Mesothelial cell of epicardium (in vitro differentiated cells): ENCODE results near the gene CCN6. TPM values are rescaled to one million over a fixed set of nuclear protein-coding genes. Genes with fewer than 3 reads are reported as not detected.
A peak's percentile ranks its signal among the peaks of the same experiment; 100 is the strongest.

Source experiments
- DNase-seq, 2 experiments: peaks; one replicate each; pipeline ENCODE4 v3.0.0; 2021; ENCODE audit warnings: low spot score in 2 of 2; ENCODE audit not compliant: unreplicated experiment in 2 of 2
- H3K27ac Mint-ChIP-seq: 2 replicates; pipeline ENCODE4 v1.8.0; 2021; ENCODE audit warnings: mixed read lengths
- H3K27me3 Mint-ChIP-seq: 2 replicates; pipeline ENCODE4 v1.8.0; 2021; ENCODE audit warnings: low read depth, mixed read lengths
- H3K36me3 Mint-ChIP-seq: 2 replicates; pipeline ENCODE4 v1.8.0; 2021; ENCODE audit warnings: mixed read lengths
- H3K4me1 Mint-ChIP-seq: 2 replicates; pipeline ENCODE4 v1.8.0; 2021; ENCODE audit warnings: mixed read lengths
- H3K4me3 Mint-ChIP-seq: 2 replicates; pipeline ENCODE4 v1.8.0; 2021; ENCODE audit warnings: mild to moderate bottlenecking, moderate library complexity, mixed read lengths
- H3K9me3 Mint-ChIP-seq: 2 replicates; pipeline ENCODE4 v1.8.0; 2021; ENCODE audit warnings: mixed read lengths
- total RNA-seq: library from RNA; stranded (reverse); gene quantifications from 3 replicates; pipeline ENCODE4 v1.2.1, GENCODE V29; 2021
- TF ChIP-seq, protein P1 (sequence below): fragments of 200-600 bp; sonication (generic); IDR thresholded peaks from one replicate; pipeline ENCODE4 v1.5.0; 2021; ENCODE audit warnings: antibody characterized with exemption; ENCODE audit not compliant: unreplicated experiment

CCN6 gene
- total RNA-seq, 1 donor from 2014 or later = not detected

GRCh38 chr6:112081569-112081968 lies 27.7 kb downstream of the CCN6 start:
- no peaks in the 10 kb centered on the region for H3K36me3 Mint-ChIP-seq
- TF ChIP-seq, protein P1, sequence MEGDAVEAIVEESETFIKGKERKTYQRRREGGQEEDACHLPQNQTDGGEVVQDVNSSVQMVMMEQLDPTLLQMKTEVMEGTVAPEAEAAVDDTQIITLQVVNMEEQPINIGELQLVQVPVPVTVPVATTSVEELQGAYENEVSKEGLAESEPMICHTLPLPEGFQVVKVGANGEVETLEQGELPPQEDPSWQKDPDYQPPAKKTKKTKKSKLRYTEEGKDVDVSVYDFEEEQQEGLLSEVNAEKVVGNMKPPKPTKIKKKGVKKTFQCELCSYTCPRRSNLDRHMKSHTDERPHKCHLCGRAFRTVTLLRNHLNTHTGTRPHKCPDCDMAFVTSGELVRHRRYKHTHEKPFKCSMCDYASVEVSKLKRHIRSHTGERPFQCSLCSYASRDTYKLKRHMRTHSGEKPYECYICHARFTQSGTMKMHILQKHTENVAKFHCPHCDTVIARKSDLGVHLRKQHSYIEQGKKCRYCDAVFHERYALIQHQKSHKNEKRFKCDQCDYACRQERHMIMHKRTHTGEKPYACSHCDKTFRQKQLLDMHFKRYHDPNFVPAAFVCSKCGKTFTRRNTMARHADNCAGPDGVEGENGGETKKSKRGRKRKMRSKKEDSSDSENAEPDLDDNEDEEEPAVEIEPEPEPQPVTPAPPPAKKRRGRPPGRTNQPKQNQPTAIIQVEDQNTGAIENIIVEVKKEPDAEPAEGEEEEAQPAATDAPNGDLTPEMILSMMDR = no peak

DNA sequence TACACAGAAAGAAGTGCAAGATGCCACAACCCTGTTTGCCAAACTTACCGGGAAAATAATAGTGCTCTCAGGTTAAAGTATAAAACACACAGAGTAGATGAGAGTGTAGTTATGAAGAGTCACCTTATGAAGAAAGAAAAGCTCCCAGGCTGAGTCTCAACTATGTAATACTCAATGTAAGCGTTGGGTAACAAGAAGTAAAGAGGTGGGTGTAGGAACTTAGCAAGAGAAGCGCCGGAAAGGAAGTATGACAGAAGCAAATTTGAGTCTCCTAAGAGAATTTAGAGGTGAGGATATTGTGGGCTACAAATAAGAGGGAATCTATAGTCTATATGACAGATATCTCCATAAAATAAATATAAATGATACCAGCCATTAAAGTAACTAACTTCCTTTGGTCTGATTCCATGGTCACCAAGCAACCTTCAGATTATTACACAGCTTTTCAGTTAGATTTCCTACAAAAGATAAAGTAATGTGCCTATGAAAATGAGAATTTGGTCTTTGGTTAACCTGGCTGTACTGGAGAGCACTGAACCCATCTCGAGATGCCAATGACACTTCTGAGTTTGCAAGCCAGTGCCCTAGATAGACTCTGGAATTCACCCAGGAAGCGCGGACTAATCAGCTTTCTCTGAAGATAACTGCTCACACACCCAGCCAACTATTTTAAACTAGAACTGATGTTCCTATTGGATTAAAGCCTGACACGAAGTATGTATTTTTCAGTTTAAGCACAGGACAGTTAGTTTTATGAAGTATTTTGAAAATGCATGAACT lies 31.6 kb downstream of the CCN6 start:
- TF ChIP-seq, protein P1 = no peak
- H3K4me3 Mint-ChIP-seq = peak overlapping the region; percentile 3
- no peaks in the 10 kb centered on the region for H3K27me3 Mint-ChIP-seq
- peaks cover 13% of the 10 kb centered on the region for H3K4me1 Mint-ChIP-seq
- H3K9me3 Mint-ChIP-seq = no peaks in the 10 kb centered on the region
- no peak for DNase-seq
- no peaks in the 10 kb centered on the region for H3K36me3 Mint-ChIP-seq
- no peak overlapping the region for H3K27ac Mint-ChIP-seq

More at GRCh38 chr6:112081569-112081968, 27.7 kb downstream of the CCN6 start:
- H3K4me1 Mint-ChIP-seq = peaks cover 13% of the 10 kb centered on the region
- no peak overlapping the region for H3K4me3 Mint-ChIP-seq
- H3K9me3 Mint-ChIP-seq = no peaks in the 10 kb centered on the region
- no peaks in the 10 kb centered on the region for H3K27me3 Mint-ChIP-seq
- H3K27ac Mint-ChIP-seq = no peak overlapping the region
- DNase-seq = no peak

GRCh38 chr6:112086744-112087135 lies 32.8 kb downstream of the CCN6 start:
- H3K27me3 Mint-ChIP-seq = peaks cover 1% of the 10 kb centered on the region
- no peaks in the 10 kb centered on the region for H3K36me3 Mint-ChIP-seq
- H3K27ac Mint-ChIP-seq = no peak overlapping the region
- DNase-seq = no peak
- TF ChIP-seq, protein P1 = no peak
- H3K9me3 Mint-ChIP-seq = no peaks in the 10 kb centered on the region
- H3K4me3 Mint-ChIP-seq = no peak overlapping the region
- peaks cover 9% of the 10 kb centered on the region for H3K4me1 Mint-ChIP-seq

GRCh38 chr6:112087136-112087911 lies 33.4 kb downstream of the CCN6 start, which contains the start of the genes FAM229B and TUBE1:
FAM229B (plus strand) TSS chr6:112087591; CDS start chr6:112099284, 11,693 bp downstream.
TUBE1 (minus strand) TSS chr6:112087482; CDS start chr6:112087434, 48 bp downstream.
- Mint-ChIP-seq H3K4me1 (peaks cover 5% of the 10 kb centered on the region), H3K4me3 (no peak within 1 kb of the TSS), H3K27ac (no peak within 1 kb of the TSS), H3K36me3 (no peaks in the 10 kb centered on the region), H3K27me3 (peaks cover 1% of the 10 kb centered on the region), H3K9me3 (no peaks in the 10 kb centered on the region)
- TF ChIP-seq, protein P1 = no peak
- DNase-seq = peak; percentile 73 to 86

DNA sequence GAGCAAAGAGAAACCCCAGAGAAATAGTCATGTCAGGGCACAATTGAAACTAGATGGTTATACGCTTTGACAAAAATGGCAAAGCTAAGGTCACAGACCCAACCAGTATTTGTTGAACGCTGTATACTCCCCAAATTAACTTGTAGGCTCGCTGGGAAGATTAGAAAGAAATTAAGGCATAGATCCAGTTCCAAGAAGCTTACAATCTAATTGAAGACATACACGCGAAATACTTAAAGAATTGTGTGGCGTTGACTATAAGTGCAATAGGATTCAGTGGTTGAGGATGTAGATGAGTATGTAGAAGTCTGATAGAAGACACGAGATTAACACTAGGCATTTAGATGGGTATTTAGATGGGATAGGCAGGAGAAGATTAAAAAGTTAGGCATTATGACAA lies 34.0 kb downstream of the CCN6 start:
- TF ChIP-seq, protein P1 = no peak
- Mint-ChIP-seq H3K9me3 (no peaks in the 10 kb centered on the region), H3K27me3 (peaks cover 1% of the 10 kb centered on the region), H3K27ac (no peak overlapping the region), H3K4me1 (peaks cover 3% of the 10 kb centered on the region), H3K36me3 (no peaks in the 10 kb centered on the region), H3K4me3 (no peak overlapping the region)
- no peak for DNase-seq
